Measurements from ENCODE around the gene GPI.

GRCh38 chr19:34431681-34432402, 66.8 kb downstream of the GPI start:
- no peak for TF ChIP-seq POLR2A (IDR thresholded peaks at IDR 0.05; ENCODE audit: control extremely low read depth in 1 of 2, low read depth in 2 of 2, low read length in 2 of 2)
- no peak for TF ChIP-seq CEBPB (IDR thresholded peaks at IDR 0.05; ENCODE audit: low read depth, low read length)
